Rectal smooth muscle tissue (tissue), 1 donor: Measurements from ENCODE around the gene DCBLD2.

Experiments used
- H3K27ac ChIP-seq: one replicate; pipeline ENCODE4 v1.7.0; 2013; ENCODE audit warnings: low read depth, low read length, inconsistent platforms
- H3K27me3 ChIP-seq: one replicate; pipeline ENCODE4 v1.7.0; 2013; ENCODE audit warnings: low read length; ENCODE audit not compliant: control insufficient read depth, insufficient read depth
- H3K36me3 ChIP-seq: one replicate; pipeline ENCODE4 v1.7.0; 2013; ENCODE audit warnings: low read length; ENCODE audit not compliant: control insufficient read depth, insufficient read depth
- H3K4me1 ChIP-seq: one replicate; pipeline ENCODE4 v1.7.0; 2013; ENCODE audit warnings: low read length; ENCODE audit not compliant: control insufficient read depth, insufficient read depth
- H3K4me3 ChIP-seq: one replicate; pipeline ENCODE4 v1.7.0; 2013; ENCODE audit warnings: low read length
- H3K9ac ChIP-seq: one replicate; pipeline ENCODE4 v1.7.0; 2013; ENCODE audit warnings: low read length

Gene DCBLD2

GRCh38 chr3:98764472-98764884 lies 137.0 kb downstream of the DCBLD2 start:
- no peaks in the 10 kb centered on the region for H3K27me3 ChIP-seq
- H3K4me1 ChIP-seq = no peaks in the 10 kb centered on the region
- no peak overlapping the region for H3K27ac ChIP-seq
- no peak overlapping the region for H3K9ac ChIP-seq
- H3K4me3 ChIP-seq = no peak overlapping the region
- H3K36me3 ChIP-seq = no peaks in the 10 kb centered on the region

- H3K9ac ChIP-seq = no peak overlapping the region
- no peaks in the 10 kb centered on the region for H3K27me3 ChIP-seq
- no peaks in the 10 kb centered on the region for H3K4me1 ChIP-seq
- no peaks in the 10 kb centered on the region for H3K36me3 ChIP-seq
- H3K27ac ChIP-seq = no peak overlapping the region
- peak overlapping the region; percentile 13 for H3K4me3 ChIP-seq
These were observed 137.6 kb downstream of the DCBLD2 start for GRCh38 chr3:98763819-98764418.

- Histone ChIP-seq H3K4me3 (peak within 1 kb of the TSS; percentile 44), H3K36me3 (no peaks in the 10 kb centered on the region), H3K27me3 (no peaks in the 10 kb centered on the region), H3K27ac (no peak within 1 kb of the TSS), H3K9ac (no peak within 1 kb of the TSS), H3K4me1 (no peaks in the 10 kb centered on the region)
These were observed 138.4 kb downstream of the DCBLD2 start, which contains the start of gene ST3GAL6 for GRCh38 chr3:98763076-98763475. ST3GAL6 (plus strand) TSS chr3:98763340; CDS start chr3:98768441, 5,101 bp downstream.

GRCh38 chr3:98761643-98762229 lies 139.8 kb downstream of the DCBLD2 start:
- no peak overlapping the region for H3K9ac ChIP-seq
- no peaks in the 10 kb centered on the region for H3K36me3 ChIP-seq
- H3K27ac ChIP-seq = no peak overlapping the region
- H3K27me3 ChIP-seq = no peaks in the 10 kb centered on the region
- H3K4me3 ChIP-seq = no peak overlapping the region
- no peaks in the 10 kb centered on the region for H3K4me1 ChIP-seq

GRCh38 chr3:98759629-98760028 lies 141.9 kb downstream of the DCBLD2 start:
- Histone ChIP-seq H3K27me3 (no peaks in the 10 kb centered on the region), H3K36me3 (no peaks in the 10 kb centered on the region), H3K4me3 (no peak overlapping the region), H3K27ac (no peak overlapping the region), H3K9ac (no peak overlapping the region), H3K4me1 (no peaks in the 10 kb centered on the region)

GRCh38 chr3:98755601-98756000 lies 145.9 kb downstream of the DCBLD2 start:
- Histone ChIP-seq H3K4me1 (no peaks in the 10 kb centered on the region), H3K9ac (no peak overlapping the region), H3K36me3 (no peaks in the 10 kb centered on the region), H3K4me3 (no peak overlapping the region), H3K27ac (no peak overlapping the region), H3K27me3 (no peaks in the 10 kb centered on the region)

GRCh38 chr3:98754483-98754882 lies 147.0 kb downstream of the DCBLD2 start:
- H3K27me3 ChIP-seq = no peaks in the 10 kb centered on the region
- no peaks in the 10 kb centered on the region for H3K36me3 ChIP-seq
- no peak overlapping the region for H3K9ac ChIP-seq
- no peak overlapping the region for H3K27ac ChIP-seq
- no peak overlapping the region for H3K4me3 ChIP-seq
- no peaks in the 10 kb centered on the region for H3K4me1 ChIP-seq

GRCh38 chr3:98750276-98750919 lies 151.1 kb downstream of the DCBLD2 start:
- no peaks in the 10 kb centered on the region for H3K36me3 ChIP-seq
- H3K27me3 ChIP-seq = no peaks in the 10 kb centered on the region
- no peak overlapping the region for H3K27ac ChIP-seq
- H3K4me1 ChIP-seq = no peaks in the 10 kb centered on the region
- no peak overlapping the region for H3K4me3 ChIP-seq
- H3K9ac ChIP-seq = no peak overlapping the region

GRCh38 chr3:98746882-98747281 lies 154.6 kb downstream of the DCBLD2 start:
- Histone ChIP-seq H3K4me1 (no peaks in the 10 kb centered on the region), H3K9ac (no peak overlapping the region), H3K27ac (no peak overlapping the region), H3K4me3 (no peak overlapping the region), H3K27me3 (no peaks in the 10 kb centered on the region), H3K36me3 (no peaks in the 10 kb centered on the region)

- Histone ChIP-seq H3K4me3 (no peak overlapping the region), H3K27ac (no peak overlapping the region), H3K36me3 (no peaks in the 10 kb centered on the region), H3K4me1 (no peaks in the 10 kb centered on the region), H3K9ac (no peak overlapping the region), H3K27me3 (no peaks in the 10 kb centered on the region)
These were observed 155.4 kb downstream of the DCBLD2 start for GRCh38 chr3:98746122-98746521.
